Erythroblast (primary cell): ENCODE data around the gene OR4S1.
"Not testable (repeated sequence)": the region's sequence is repeated elsewhere in the genome, so short reads cannot be mapped to it uniquely, and the experiment has no call there.

ENCODE experiments used
- GATA1 ChIP-seq: IDR thresholded peaks from 2 replicates; pipeline ENCODE4 v1.6.1; 2011; ENCODE audit warnings: low read depth, mild to moderate bottlenecking, control low read depth, low read length, moderate library complexity
- POLR2A ChIP-seq: IDR thresholded peaks from 2 replicates; pipeline ENCODE4 v1.6.1; 2011; ENCODE audit warnings: mild to moderate bottlenecking, low read length

GRCh38 chr11:48324620-48325019 lies 18.6 kb downstream of the OR4S1 start, which contains the start of gene OR4C3:
- TF ChIP-seq POLR2A, GATA1: not testable (repeated sequence)
